A549 treated with Hydrocortisone at 1 μM for 4 hours (cell line): Measurements from ENCODE around the gene ANKIB1. TPM values are rescaled to one million over a fixed set of nuclear protein-coding genes. Genes with fewer than 3 reads are reported as not detected.

ENCODE experiments used
- total RNA-seq: library from RNA; stranded (reverse); fragments of 200-300 nt; extraction: Qiagen RNA extraction; gene quantifications from 5 replicates; pipeline ENCODE4 v1.2.3, GENCODE V29; 2022

The ANKIB1 gene, protein sequence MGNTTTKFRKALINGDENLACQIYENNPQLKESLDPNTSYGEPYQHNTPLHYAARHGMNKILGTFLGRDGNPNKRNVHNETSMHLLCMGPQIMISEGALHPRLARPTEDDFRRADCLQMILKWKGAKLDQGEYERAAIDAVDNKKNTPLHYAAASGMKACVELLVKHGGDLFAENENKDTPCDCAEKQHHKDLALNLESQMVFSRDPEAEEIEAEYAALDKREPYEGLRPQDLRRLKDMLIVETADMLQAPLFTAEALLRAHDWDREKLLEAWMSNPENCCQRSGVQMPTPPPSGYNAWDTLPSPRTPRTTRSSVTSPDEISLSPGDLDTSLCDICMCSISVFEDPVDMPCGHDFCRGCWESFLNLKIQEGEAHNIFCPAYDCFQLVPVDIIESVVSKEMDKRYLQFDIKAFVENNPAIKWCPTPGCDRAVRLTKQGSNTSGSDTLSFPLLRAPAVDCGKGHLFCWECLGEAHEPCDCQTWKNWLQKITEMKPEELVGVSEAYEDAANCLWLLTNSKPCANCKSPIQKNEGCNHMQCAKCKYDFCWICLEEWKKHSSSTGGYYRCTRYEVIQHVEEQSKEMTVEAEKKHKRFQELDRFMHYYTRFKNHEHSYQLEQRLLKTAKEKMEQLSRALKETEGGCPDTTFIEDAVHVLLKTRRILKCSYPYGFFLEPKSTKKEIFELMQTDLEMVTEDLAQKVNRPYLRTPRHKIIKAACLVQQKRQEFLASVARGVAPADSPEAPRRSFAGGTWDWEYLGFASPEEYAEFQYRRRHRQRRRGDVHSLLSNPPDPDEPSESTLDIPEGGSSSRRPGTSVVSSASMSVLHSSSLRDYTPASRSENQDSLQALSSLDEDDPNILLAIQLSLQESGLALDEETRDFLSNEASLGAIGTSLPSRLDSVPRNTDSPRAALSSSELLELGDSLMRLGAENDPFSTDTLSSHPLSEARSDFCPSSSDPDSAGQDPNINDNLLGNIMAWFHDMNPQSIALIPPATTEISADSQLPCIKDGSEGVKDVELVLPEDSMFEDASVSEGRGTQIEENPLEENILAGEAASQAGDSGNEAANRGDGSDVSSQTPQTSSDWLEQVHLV
- 14.1 to 23.8 TPM (median 19.1 TPM) in 5 replicates for total RNA-seq

DNA sequence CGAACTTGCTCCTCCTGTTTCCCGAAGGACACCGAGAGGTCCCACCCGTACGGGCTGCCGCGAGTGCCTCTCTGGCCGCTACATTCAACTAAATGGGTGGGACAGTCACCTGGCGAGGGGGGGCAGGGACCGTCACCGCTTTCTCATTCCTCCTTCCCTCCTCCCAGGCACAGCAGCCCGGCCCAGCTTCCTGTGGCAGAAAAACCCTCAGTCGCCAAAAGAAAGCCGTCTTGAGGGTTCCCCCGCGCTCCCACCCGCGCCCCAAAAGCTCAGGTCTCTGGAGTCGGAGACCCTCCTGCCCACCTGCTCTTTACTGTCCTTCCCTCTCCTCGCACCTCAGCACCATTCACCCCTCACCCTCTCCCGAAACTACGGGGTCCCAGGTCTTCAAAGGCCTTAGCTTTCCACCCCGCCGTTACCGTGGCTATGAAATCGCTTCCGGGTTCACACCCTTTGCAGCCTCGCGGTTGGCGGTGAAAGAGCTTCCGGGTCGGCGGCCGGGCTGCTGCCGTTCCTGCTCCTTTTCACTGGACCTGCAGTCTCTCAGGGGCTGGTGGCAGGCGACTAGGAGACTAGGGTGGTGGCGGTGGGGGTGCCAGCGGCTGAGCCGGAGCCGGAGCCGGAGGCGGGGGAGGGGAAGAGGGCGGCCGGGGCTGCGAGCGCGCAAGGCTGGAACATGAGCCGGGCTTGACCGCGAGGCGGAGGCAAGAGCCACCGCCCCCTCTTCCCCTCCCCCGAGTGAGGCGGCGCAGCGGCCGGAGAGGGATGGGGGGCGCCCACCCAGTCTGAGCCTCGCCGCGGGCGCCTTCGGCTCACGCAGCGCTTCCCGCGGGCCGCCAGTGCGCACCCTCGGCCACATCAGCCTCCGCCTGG, at the start of gene ANKIB1, which contains the start of gene KRIT1:
ANKIB1 (plus strand) TSS at position 488 of the 873 bp plus-strand sequence. CDS start 49,005 bp downstream, outside the sequence.
KRIT1 (minus strand) TSS at position 428 of the 873 bp plus-strand sequence. CDS start 3,779 bp downstream, outside the sequence.

DNA sequence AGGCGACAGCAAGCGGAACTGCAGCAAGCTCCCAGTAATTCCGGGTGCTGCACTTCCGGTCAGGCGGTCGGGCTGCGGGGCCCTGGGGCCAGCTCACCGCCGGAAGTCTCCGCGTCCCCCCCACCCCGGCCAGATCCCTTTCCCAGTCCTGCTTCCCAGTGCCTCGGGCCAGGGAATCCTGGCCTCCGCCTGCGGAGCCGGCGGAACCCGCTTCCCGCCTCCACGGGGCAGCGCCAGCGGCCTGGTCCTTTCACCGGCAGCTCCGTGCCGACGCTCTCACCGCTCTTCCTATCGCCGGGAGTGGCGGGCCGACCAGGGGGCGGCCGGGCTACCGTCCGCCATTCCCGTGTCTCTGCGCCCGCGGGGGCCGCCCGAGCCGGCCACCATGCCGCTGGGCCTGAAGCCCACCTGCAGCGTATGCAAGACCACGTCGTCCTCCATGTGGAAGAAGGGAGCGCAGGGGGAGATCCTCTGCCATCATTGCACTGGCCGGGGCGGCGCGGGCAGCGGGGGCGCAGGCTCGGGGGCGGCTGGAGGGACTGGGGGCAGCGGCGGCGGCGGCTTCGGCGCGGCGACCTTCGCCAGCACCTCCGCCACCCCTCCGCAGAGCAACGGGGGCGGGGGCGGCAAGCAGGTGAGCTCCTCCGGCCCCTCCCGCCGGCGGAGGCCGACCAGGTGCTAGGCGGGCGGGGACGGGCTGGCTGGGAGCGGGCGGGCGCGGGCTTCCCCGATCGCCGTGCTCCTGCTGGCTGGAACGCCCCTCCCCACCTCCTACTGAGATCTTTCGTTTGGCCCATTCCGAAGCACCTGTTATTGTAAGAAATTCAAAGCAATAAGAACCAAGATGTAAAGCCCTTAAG, 201.8 kb downstream of the ANKIB1 start, which contains the start of gene GATAD1:
GATAD1 (plus strand) TSS at position 138 of the 860 bp plus-strand sequence; CDS start at position 386, 248 bp downstream.

Other genes with a start within 250 kb of the ANKIB1 start
- gene CYP51A1, start 111.5 kb upstream of the ANKIB1 start, total RNA-seq: 40.1 to 58.4 TPM (median 42.9 TPM) in 5 replicates
- gene LRRD1, start 66.8 kb upstream of the ANKIB1 start, total RNA-seq: not detected in 5 replicates
- 20.4 to 34.4 TPM (median 24.1 TPM) in 5 replicates for gene KRIT1, start 60 bp upstream of the ANKIB1 start, total RNA-seq
- 17.3 to 20.4 TPM (median 18.3 TPM) in 5 replicates for gene GATAD1, start 201.5 kb downstream of the ANKIB1 start, total RNA-seq
- not detected in 5 replicates for gene ERVW-1, start 232.0 kb downstream of the ANKIB1 start, total RNA-seq